GM12878 (cell line): ENCODE measurements around the gene TMEM94. TPM values are rescaled to one million over a fixed set of nuclear protein-coding genes. Genes with fewer than 3 reads are reported as not detected.

Source experiments
- ATAC-seq: fragments of 200-7000 bp; cut with Tn5 transposase; 3 replicates; pipeline ENCODE4 v1.9.1; 2020; ENCODE audit warnings: mild to moderate bottlenecking, moderate library complexity
- BruUV-seq: library from RNA; stranded (reverse); fragments of 400-500 nt; replicated peaks from 2 replicates; lab custom pipeline; 2021; lab: Mats Ljungman, UMichigan
- CTCF ChIA-PET: fragments of 300-600 bp; sonication (Branson Sonifier 250); formaldehyde crosslinking; extraction: SDS; loops from one replicate; lab custom pipeline; 2021; ENCODE audit warnings: inconsistent platforms; lab: Yijun Ruan, JAX
- POLR2A ChIA-PET: fragments of 350-600 bp; formaldehyde crosslinking; extraction: SDS; loops from one replicate; lab custom pipeline; 2021; ENCODE audit warnings: inconsistent platforms; lab: Charles Lee
- RAD21 ChIA-PET: fragments of 300-600 bp; sonication (Branson Sonifier 250); formaldehyde crosslinking; loops from one replicate; lab custom pipeline; 2023; ENCODE audit warnings: antibody characterized with exemption; ENCODE audit not compliant: unreplicated experiment; lab: Charles Lee
- SMC1A ChIA-PET: fragments of 300-600 bp; sonication (Branson Sonifier 250); formaldehyde crosslinking; loops from one replicate; lab custom pipeline; 2023; ENCODE audit not compliant: unreplicated experiment, uncharacterized antibody; lab: Charles Lee
- DNase-seq: peaks from one replicate; pipeline ENCODE4 v3.0.0-alpha.2; 2011; ENCODE audit warnings: low read depth, low spot score
- FAIRE-seq: peaks from 3 replicates; lab custom pipeline; 2011; peaks lifted over from hg19 to GRCh38; lab: Jason Lieb, UNC
- H2AFZ ChIP-seq: 2 replicates; pipeline ENCODE4 v1.6.0; 2011; ENCODE audit warnings: low read depth, low read length, control low read depth; ENCODE audit not compliant: control insufficient read depth
- H3K27ac ChIP-seq: 2 replicates; pipeline ENCODE4 v1.5.1; 2011; ENCODE audit warnings: control low read depth; ENCODE audit not compliant: control insufficient read depth, insufficient read depth
- H3K27me3 ChIP-seq, 2 experiments: replicated peaks in 1 of 2; 2 replicates each; pipeline versions ENCODE4 v1.6.0 to v1.6.1; 2011; ENCODE audit warnings: low read length in 1 of 2; ENCODE audit not compliant: control insufficient read depth in 2 of 2, insufficient read depth in 2 of 2
- H3K36me3 ChIP-seq, 2 experiments: 2 replicates each; pipeline ENCODE4 v1.5.1; 2011; ENCODE audit warnings: low read length in 1 of 2; ENCODE audit not compliant: control insufficient read depth in 2 of 2, insufficient read depth in 2 of 2
- H3K4me1 ChIP-seq: 2 replicates; pipeline ENCODE4 v1.6.1; 2011; ENCODE audit warnings: mild to moderate bottlenecking, low read length, moderate library complexity, mixed read lengths; ENCODE audit not compliant: control insufficient read depth, insufficient read depth
- H3K4me2 ChIP-seq: 2 replicates; pipeline ENCODE4 v1.6.0; 2011; ENCODE audit warnings: control low read depth; ENCODE audit not compliant: control insufficient read depth, insufficient read depth
- H3K4me3 ChIP-seq: fragments of 200-600 bp; sonication (generic); 2 replicates; pipeline ENCODE4 v1.5.1; 2016
- H3K79me2 ChIP-seq: 2 replicates; pipeline ENCODE4 v1.6.0; 2011; ENCODE audit warnings: low read length; ENCODE audit not compliant: control insufficient read depth, insufficient read depth
- H3K9ac ChIP-seq: 2 replicates; pipeline ENCODE4 v1.8.0; 2011; ENCODE audit warnings: low read length, control low read depth, mixed read lengths; ENCODE audit not compliant: control insufficient read depth, insufficient read depth
- H3K9me3 ChIP-seq: replicated peaks from 3 replicates; pipeline ENCODE4 v1.5.1; 2011; ENCODE audit warnings: mild to moderate bottlenecking, low read length; ENCODE audit not compliant: control insufficient read depth, insufficient read depth
- H4K20me1 ChIP-seq: 2 replicates; pipeline ENCODE4 v1.6.0; 2011; ENCODE audit not compliant: control insufficient read depth, insufficient read depth
- CHD2 ChIP-seq: IDR thresholded peaks from 2 replicates; pipeline ENCODE4 v1.6.1; 2011; ENCODE audit warnings: low read depth, low read length, improper control_type of control experiment, borderline replicate concordance
- FOS ChIP-seq: IDR thresholded peaks from 3 replicates; pipeline ENCODE4 v1.6.1; 2011; ENCODE audit warnings: borderline replicate concordance; ENCODE audit not compliant: insufficient read length; ENCODE audit errors: extremely low read depth
- GABPA ChIP-seq: IDR thresholded peaks from 2 replicates; pipeline ENCODE4 v1.6.1; 2014; ENCODE audit warnings: antibody characterized with exemption, low read depth, mild to moderate bottlenecking, inconsistent platforms
- HDAC6 ChIP-seq: fragments of 200-600 bp; sonication (generic); IDR thresholded peaks from one replicate; pipeline ENCODE4 v1.8.0; 2017; ENCODE audit warnings: antibody characterized with exemption; ENCODE audit not compliant: unreplicated experiment
- IKZF2 ChIP-seq, 2 experiments: fragments of 450-650 bp; IDR thresholded peaks; 2 replicates each; pipeline ENCODE4 v1.6.1; 2017; ENCODE audit warnings: mild to moderate bottlenecking in 2 of 2, moderate library complexity in 2 of 2
- JUND ChIP-seq: IDR thresholded peaks from 2 replicates; pipeline ENCODE4 v1.6.1; 2012; ENCODE audit warnings: low read depth, mild to moderate bottlenecking, low read length, improper control_type of control experiment, moderate library complexity
- MEF2B ChIP-seq: fragments of 450-650 bp; IDR thresholded peaks from 2 replicates; pipeline ENCODE4 v1.6.1; 2018; ENCODE audit warnings: mild to moderate bottlenecking, moderate library complexity; ENCODE audit not compliant: partially characterized antibody, poor library complexity, severe bottlenecking
- PAX8 ChIP-seq: fragments of 450-650 bp; IDR thresholded peaks from 2 replicates; pipeline ENCODE4 v1.6.1; 2017; ENCODE audit warnings: mild to moderate bottlenecking, moderate library complexity
- PRDM15 ChIP-seq: fragments of 450-650 bp; formaldehyde crosslinking; IDR thresholded peaks from 2 replicates; pipeline ENCODE4 v1.4.0; 2020; ENCODE audit warnings: mild to moderate bottlenecking, moderate library complexity
- RCOR1 ChIP-seq: conservative IDR thresholded peaks from 2 replicates; pipeline ENCODE4 v1.6.1; 2012; ENCODE audit warnings: low read depth, low read length, improper control_type of control experiment
- STAT3 ChIP-seq: IDR thresholded peaks from 2 replicates; pipeline ENCODE4 v1.6.1; 2011; ENCODE audit warnings: low read depth, low read length, improper control_type of control experiment
- WGBS: methylation state at CpG from one replicate; pipeline ENCODE4 v1.1.6; 2016; ENCODE audit warnings: low lambda C conversion rate; ENCODE audit not compliant: insufficient replicate concordance, insufficient coverage; ENCODE audit errors: missing lambda C conversion rate; 5-methylcytosine and 5-hydroxymethylcytosine counted together
- in situ Hi-C: fragments of 300-500 bp; cut with MboI; formaldehyde crosslinking; loops from 9 replicates; pipeline ENCODE4 v1.14.3; 2018; ENCODE audit warnings: mixed read lengths
- intact Hi-C: fragments of 100-400 bp; cut with micrococcal nuclease; formaldehyde crosslinking; loops from one replicate; pipeline ENCODE4 v1.14.2; 2022; ENCODE audit not compliant: unreplicated experiment
- polyA plus RNA-seq, 11 experiments: library from polyadenylated mRNA; depleted of rRNA in 4 of 11; unstranded in 6 of 11; stranded (reverse) in 5 of 11; fragments of >200 nt; fragmentation: Nextera tagmentation in 4 of 11; fragmentation: Illumina TruSeq in 1 of 11; extraction: Ambion mirVana in 4 of 11; extraction: Trizol in 1 of 11; gene quantifications; 1 replicate in 1 of 11; 2 replicates in 10 of 11; pipeline versions ENCODE4 v1.2.1 to v1.2.3, GENCODE V29; 2011 to 2016; ENCODE audit warnings: inconsistent platforms in 2 of 11, missing spikeins in 2 of 11, low read depth in 1 of 11
- total RNA-seq, 4 experiments: library from RNA; depleted of rRNA in 3 of 4; stranded (reverse); fragments of >200 nt in 3 of 4; fragmentation: Illumina TruSeq in 1 of 4; extraction: Trizol in 1 of 4; gene quantifications; 2 replicates each; pipeline versions ENCODE4 v1.2.1 to v1.2.3, GENCODE V29; 2013 to 2021
- TF ChIP-seq, protein P1 (sequence below): IDR thresholded peaks from 2 replicates; pipeline ENCODE4 v1.6.1; 2012; ENCODE audit warnings: low read depth, low read length, improper control_type of control experiment
- TF ChIP-seq, protein P2 (sequence below): fragments of 450-650 bp; IDR thresholded peaks from 2 replicates; pipeline ENCODE4 v1.6.1; 2016; ENCODE audit warnings: mild to moderate bottlenecking

TMEM94 gene
- total and polyA plus RNA-seq, 10 of the 15 experiments (the other 5 are each of a cell fraction or from before 2014, with no cell fraction given), result 0.31 to 70.7 (median 24.4) TPM

DNA sequence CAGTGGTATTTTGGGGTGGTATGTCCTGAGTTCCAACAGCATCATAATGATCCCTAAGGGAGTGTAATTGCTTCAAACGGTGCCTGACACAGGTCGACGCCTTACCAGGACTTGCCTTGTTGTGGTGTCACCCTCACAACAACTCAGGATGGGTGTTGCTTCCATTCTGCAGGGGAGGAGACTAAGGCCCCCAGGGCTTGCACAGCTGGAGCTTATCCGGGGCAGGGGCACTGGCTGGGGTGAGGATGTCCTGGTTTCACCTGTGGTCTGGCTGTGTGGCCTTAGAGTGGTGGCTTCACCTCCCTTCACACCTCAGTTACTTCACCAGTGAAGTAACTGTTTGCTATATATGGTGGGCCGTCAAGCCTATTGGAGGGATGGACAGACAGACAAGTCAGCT lies 92.4 kb downstream of the TMEM94 start:
- Histone ChIP-seq H3K4me3 (no peak overlapping the region), H3K9ac (no peak overlapping the region), H3K27me3 (no peaks in the 10 kb centered on the region), H3K9me3 (no peaks in the 10 kb centered on the region), H3K4me1 (no peaks in the 10 kb centered on the region), H3K36me3 (no peaks in the 10 kb centered on the region), H3K79me2 (no peaks in the 10 kb centered on the region), H2AFZ (no peak overlapping the region), H3K27ac (no peak overlapping the region), H3K4me2 (no peak overlapping the region)
- intact Hi-C loops, result no loop called here
- in situ Hi-C loops, result no loop called here
- DNase-seq (no peak), ATAC-seq (peak; percentile 49), FAIRE-seq (no peak)
- SMC1A ChIA-PET, result no interaction called here
- RAD21 ChIA-PET, result no interaction called here
- 49% methylated on average over 5 of the region's 5 CpGs for WGBS
- no TSS peak for BruUV-seq
- TF ChIP-seq CHD2 (no peak), HDAC6 (no peak), IKZF2 (IDR thresholded peaks at IDR 0.05) (no peak), JUND (no peak), PRDM15 (CRISPR knock-in tag) (no peak), RCOR1 (no peak), FOS (no peak), GABPA (no peak), STAT3 (no peak), MEF2B (no peak), PAX8 (no peak)
- TF ChIP-seq, protein P1, sequence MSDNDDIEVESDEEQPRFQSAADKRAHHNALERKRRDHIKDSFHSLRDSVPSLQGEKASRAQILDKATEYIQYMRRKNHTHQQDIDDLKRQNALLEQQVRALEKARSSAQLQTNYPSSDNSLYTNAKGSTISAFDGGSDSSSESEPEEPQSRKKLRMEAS, result no peak
- TF ChIP-seq, protein P2, sequence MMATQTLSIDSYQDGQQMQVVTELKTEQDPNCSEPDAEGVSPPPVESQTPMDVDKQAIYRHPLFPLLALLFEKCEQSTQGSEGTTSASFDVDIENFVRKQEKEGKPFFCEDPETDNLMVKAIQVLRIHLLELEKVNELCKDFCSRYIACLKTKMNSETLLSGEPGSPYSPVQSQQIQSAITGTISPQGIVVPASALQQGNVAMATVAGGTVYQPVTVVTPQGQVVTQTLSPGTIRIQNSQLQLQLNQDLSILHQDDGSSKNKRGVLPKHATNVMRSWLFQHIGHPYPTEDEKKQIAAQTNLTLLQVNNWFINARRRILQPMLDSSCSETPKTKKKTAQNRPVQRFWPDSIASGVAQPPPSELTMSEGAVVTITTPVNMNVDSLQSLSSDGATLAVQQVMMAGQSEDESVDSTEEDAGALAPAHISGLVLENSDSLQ, result no peak
- TF ChIP-seq, all 136 proteins: peak for 0
- ChIA-PET POLR2A (interaction anchor here (0.7 kb wide), 1 partner anchor 1227 kb away, joined by 4 read pairs; no protein-coding TSS in a partner anchor), CTCF (interaction anchor here (1.2 kb wide), 1 partner anchor 10 kb away, joined by 3 read pairs; no protein-coding TSS in a partner anchor)
- no peaks in the 10 kb centered on the region for H4K20me1 ChIP-seq
